NCI-H1417 treated with DMSO at 0.1 percent for 48 hours (cell line): ENCODE results near the gene ZFYVE9.
"Not testable (repeated sequence)": the region's sequence is repeated elsewhere in the genome, so short reads cannot be mapped to it uniquely, and the experiment has no call there.

Source experiments
- DNase-seq: peaks from one replicate; lab custom pipeline; 2025; lab: John Stamatoyannopoulos, UW

ZFYVE9 gene

DNA sequence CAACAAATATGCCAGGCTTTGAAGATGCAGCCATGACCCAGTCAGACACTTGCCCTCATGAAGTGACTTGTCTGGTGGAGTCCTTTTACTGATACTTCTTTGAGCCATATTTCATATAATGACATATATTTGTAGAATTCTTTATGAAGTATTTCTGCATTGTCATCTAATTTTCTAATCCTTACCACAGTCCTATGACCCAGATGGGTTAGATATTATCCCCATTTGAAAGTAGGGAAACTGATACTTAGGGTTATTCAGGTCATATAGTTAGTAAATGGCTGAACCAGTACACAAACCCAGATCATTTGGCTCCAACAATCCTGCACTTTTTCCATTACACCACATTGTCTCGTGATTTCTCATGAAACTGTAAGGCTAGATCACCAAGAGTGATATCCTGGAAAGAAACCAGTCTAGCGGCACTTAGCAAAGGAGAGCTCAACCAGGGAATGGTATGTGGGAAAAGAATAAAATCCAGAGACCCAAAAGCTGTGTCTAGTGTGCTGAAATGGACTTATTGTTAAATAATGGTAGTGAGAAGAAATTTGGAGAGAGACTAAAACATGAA is 49.6 kb downstream of the ZFYVE9 start:
- DNase-seq, result no peak

- no peak for DNase-seq
Measured at GRCh38 chr1:52192024-52192423, 50.1 kb downstream of the ZFYVE9 start.

DNA sequence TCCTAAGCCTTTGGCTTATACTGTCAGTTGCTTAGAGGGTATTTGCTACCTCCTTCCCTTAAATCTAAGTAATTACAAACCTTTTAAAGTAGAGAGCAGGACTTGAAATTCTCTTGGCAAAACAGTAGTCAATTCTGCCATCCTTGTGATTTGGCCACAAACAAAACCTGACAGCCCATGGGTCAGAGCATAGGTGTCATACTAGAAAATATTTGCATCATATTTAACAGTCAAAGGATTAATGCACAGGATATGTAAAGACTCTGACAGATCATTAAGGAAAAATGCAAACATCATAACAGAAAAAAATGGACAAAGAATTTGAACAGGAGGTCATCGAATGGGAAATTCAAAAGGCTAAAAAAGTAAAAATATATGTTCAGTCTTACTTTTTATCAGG is 50.5 kb downstream of the ZFYVE9 start:
- no peak for DNase-seq

- no peak for DNase-seq
Measured at GRCh38 chr1:52193985-52194384, 52.1 kb downstream of the ZFYVE9 start.

DNA sequence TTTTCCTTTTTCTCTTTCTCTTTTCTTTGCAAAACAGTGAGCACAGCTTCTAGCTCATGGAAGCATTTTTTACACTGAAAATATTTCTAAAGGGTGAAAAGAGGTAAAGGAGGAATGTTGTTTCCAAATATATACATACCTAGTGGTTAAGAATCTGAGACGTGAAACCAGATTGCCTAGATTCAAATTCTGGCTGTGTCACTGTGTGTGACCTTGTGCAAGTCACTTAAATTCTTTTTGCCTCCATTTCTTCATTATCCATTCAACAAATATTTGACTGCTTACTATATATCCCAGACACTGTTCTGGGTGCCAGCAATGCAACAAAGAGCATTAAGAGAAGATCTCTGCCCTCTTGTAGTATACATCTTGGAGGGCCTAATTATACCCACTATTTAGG is 53.3 kb downstream of the ZFYVE9 start:
- no peak for DNase-seq

- DNase-seq, result no peak
Measured at GRCh38 chr1:52203935-52204625, 62.2 kb downstream of the ZFYVE9 start.

GRCh38 chr1:52204696-52205095 is 62.8 kb downstream of the ZFYVE9 start:
- DNase-seq, result no peak

- not testable (repeated sequence) for DNase-seq
Measured at GRCh38 chr1:52206686-52207085, 64.8 kb downstream of the ZFYVE9 start.

GRCh38 chr1:52209429-52209828 is 67.5 kb downstream of the ZFYVE9 start:
- DNase-seq, result no peak

GRCh38 chr1:52210044-52210443 is 68.2 kb downstream of the ZFYVE9 start:
- no peak for DNase-seq

GRCh38 chr1:52216907-52217458 is 75.1 kb downstream of the ZFYVE9 start:
- DNase-seq, result no peak

- DNase-seq, result no peak
Measured at GRCh38 chr1:52225174-52225573, 83.3 kb downstream of the ZFYVE9 start.

DNA sequence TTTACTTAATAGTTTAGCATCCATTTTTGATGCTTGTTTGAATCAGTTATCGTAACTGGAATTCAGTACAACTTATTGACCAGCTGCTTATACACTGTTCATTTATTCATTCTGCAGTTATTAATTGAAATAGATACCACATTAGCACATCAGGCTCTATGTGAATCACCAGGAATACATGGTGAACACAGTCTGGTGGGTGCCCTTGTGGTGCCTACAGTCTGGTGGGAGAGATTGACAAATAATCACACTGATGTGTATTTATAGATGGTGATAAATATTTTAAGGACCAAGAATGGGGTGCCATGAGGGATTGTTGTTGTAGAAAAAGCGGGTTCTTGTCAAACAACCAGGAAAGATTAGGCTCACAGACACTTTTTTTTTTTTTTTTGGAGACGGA is 87.6 kb downstream of the ZFYVE9 start:
- no peak for DNase-seq

GRCh38 chr1:52233463-52233862 is 91.6 kb downstream of the ZFYVE9 start:
- DNase-seq, result no peak

GRCh38 chr1:52234014-52234413 is 92.1 kb downstream of the ZFYVE9 start:
- DNase-seq, result no peak

GRCh38 chr1:52234708-52235107 is 92.8 kb downstream of the ZFYVE9 start:
- no peak for DNase-seq

- DNase-seq, result no peak
Measured at GRCh38 chr1:52235646-52236045, 93.8 kb downstream of the ZFYVE9 start.

GRCh38 chr1:52237430-52237829 is 95.5 kb downstream of the ZFYVE9 start:
- no peak for DNase-seq

- DNase-seq, result no peak
Measured at GRCh38 chr1:52238474-52238873, 96.6 kb downstream of the ZFYVE9 start.

- DNase-seq, result no peak
Measured at GRCh38 chr1:52238887-52239707, 97.2 kb downstream of the ZFYVE9 start.

DNA sequence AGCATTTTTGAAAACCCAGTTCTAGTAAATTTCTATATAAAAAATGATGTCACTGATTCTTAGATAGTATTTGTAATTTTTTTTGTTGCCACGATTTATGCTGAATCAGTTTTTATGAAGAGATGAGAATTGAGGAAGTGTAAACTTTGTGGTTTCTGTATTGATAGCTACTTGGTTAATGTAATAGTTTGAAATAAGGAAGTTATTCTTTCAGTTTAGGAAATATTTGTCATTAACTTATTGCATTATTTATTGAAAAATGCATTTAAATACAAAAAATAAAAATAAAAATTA is 97.8 kb downstream of the ZFYVE9 start:
- DNase-seq, result no peak

GRCh38 chr1:52240592-52241210 is 98.8 kb downstream of the ZFYVE9 start:
- no peak for DNase-seq
